GM21619 (cell line): ENCODE data around the gene WDR83.
A peak's percentile ranks its signal among the peaks of the same experiment; 100 is the strongest.
"Not testable (repeated sequence)": the region's sequence is repeated elsewhere in the genome, so short reads cannot be mapped to it uniquely, and the experiment has no call there.

ENCODE experiments used
- ATAC-seq: cut with Tn5 transposase; IDR thresholded peaks from one replicate; pipeline ENCODE4 v1.9.1; 2021; ENCODE audit not compliant: unreplicated experiment

Gene WDR83

DNA sequence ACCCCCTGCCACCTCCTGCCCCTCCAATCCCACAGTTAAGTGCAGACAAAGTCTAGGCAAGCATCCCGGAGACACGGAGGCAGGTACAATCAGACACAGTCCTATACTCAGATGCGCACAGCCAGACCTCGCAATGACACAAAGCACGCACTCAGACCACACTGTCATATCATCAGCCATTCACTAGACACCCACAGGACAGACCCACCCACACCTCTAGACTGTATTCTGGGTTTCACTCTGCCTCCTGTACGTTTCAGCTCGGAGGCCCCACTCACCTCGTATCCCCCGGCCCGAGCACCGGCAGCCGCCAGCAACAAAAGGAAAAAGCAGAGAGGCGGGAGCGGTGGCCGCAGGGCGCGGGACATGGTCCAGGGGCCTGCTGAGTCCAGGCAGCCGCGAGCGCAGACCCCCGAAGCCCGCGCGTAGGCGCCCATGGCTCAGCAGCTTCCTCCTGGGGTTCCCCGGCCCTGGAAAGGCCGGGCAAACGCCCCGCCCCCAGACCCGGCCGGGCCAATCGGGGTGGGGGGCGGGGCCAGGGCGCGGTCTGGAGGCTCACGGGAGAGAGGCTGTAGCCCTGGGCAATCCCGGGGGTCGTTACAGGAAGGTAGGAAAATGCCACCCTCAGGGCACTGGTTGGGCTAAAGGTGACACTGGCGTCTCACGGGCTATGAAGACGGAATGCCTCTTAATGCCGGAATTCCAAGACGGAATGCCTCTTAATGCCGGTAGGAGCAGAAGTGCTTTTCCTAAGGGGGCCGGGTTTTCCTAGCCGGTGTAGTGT, at the start of gene WDR83, which contains the start of gene MAN2B1:
Gene WDR83 (plus strand): TSS at position 543 of the 784 bp plus-strand sequence. CDS start 2,984 bp downstream, outside the sequence.
Gene MAN2B1 (minus strand): TSS at position 478 of the 784 bp plus-strand sequence. CDS start 41 bp downstream, at position 437.
- peak; percentile 40 for ATAC-seq

- no peak for ATAC-seq
Observed at GRCh38 chr19:12617646-12618045, 49.0 kb upstream of the WDR83 start.

- ATAC-seq = not testable (repeated sequence)
Observed at GRCh38 chr19:12621253-12622024, 45.2 kb upstream of the WDR83 start.

GRCh38 chr19:12623361-12624031, 43.1 kb upstream of the WDR83 start:
- ATAC-seq = no peak

DNA sequence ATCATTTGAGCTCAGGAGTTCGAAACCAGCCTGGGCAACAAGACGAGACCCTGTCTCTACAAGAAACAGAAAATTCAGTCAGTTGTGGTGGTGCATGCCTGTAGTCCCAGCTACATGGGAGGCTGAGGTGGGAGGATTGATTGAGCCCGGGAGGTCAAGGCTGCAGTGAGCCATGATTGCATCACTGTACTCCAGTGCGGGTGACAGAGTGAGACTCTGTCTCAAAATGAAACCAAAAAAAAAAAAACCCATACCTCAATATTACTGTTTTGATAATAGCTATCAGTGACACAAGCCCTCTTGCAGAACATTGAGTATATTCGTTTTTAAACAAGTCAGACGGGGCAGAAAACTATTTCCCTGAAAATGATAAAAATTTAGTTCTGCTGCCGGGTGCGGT, 39.6 kb upstream of the WDR83 start:
- no peak for ATAC-seq

- no peak for ATAC-seq
Observed at GRCh38 chr19:12628040-12629022, 38.3 kb upstream of the WDR83 start.

DNA sequence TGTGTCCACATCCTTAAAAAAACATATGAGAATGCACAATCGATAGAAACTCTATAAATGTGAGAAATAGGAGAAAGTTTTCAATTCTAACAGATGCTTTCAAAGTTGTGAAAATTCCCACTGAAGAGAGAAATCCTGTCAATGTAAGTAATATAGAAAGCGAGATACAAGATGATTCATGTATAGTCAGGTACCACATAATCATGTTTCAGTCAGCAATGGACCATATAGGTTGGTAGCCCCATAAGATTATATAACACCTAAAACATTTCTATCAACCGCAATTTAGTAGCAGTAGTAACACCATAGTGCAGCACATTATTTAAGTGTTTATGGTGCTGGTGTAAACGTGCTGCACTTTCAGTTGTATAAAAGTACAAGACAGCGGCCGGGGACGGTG, 37.4 kb upstream of the WDR83 start:
- ATAC-seq = no peak

GRCh38 chr19:12636631-12637030, 30.0 kb upstream of the WDR83 start:
- no peak for ATAC-seq

DNA sequence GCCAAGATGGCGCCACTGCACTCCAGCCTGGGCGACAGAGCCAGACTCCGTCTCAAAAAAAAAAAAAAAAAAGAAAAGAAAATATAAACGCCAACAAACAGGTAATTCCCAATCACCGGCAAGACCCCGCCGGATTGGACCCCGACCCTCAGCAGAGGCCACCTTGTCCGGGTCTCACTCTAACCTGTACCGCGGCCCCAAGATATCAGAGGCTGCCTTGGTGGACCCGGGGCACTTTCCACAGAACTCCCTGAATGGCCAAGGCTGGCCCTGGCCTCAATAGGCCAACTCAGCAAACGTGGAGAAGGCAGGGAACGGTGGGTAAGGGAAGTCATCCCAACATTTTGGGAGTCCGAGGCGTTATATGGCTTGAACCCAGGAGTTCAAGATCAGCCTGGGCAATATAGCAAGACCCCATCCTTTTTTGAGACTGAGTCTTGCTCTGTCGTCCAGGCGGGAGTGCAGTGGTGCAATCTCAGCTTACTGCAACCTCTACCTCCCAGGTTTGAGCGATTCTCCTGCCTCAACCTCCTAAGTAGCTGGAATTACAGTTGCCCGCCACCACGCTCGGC, 27.9 kb upstream of the WDR83 start:
- no peak for ATAC-seq

- ATAC-seq = no peak
Observed at GRCh38 chr19:12639901-12640613, 26.6 kb upstream of the WDR83 start.

- no peak for ATAC-seq
Observed at GRCh38 chr19:12641456-12641855, 25.2 kb upstream of the WDR83 start.

DNA sequence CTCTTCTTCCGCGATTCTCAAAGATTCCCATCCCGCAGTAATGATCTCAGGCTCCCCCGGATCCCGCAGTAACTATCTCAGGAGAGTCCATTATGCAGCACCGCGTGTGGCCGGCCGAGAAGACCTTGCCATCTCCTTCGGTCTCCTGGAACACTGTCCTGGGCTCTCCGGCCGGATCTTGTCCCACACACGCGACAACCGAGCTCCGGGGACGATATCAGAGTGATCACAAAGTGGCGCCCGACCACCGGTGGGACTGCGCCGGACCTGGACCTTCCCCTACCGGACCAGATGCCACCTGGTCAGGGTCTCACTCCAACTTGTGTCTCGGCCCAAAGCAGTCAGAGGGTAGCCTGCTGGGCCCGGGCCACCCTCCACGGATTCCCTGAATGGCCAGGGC, 24.1 kb upstream of the WDR83 start:
- ATAC-seq = no peak

DNA sequence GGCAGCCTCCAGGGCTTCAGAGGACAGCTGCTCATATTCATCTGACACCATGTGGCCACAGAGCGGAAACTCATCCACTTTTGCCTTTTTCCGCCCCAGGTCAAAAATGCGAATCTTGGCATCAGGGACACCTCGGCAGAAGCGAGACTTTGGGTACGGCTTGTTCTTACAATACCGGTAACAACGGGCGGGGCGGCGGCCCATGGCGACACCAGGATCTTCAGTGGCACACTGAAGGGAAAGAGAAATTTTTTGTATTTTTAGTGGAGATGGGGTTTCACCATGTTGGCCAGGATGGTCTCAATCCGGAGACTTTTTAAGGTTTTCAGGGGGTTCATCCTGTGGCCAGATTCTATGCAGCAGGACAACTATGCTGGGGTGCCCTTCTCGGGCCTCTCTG, 22.9 kb upstream of the WDR83 start:
- not testable (repeated sequence) for ATAC-seq

GRCh38 chr19:12646551-12646950, 20.1 kb upstream of the WDR83 start:
- no peak for ATAC-seq

- no peak for ATAC-seq
Observed at GRCh38 chr19:12647047-12647446, 19.6 kb upstream of the WDR83 start.

- no peak for ATAC-seq
Observed at GRCh38 chr19:12647490-12648071, 19.0 kb upstream of the WDR83 start.

- no peak for ATAC-seq
Observed at GRCh38 chr19:12648088-12648487, 18.5 kb upstream of the WDR83 start.

- no peak for ATAC-seq
Observed at GRCh38 chr19:12649941-12650340, 16.7 kb upstream of the WDR83 start.

DNA sequence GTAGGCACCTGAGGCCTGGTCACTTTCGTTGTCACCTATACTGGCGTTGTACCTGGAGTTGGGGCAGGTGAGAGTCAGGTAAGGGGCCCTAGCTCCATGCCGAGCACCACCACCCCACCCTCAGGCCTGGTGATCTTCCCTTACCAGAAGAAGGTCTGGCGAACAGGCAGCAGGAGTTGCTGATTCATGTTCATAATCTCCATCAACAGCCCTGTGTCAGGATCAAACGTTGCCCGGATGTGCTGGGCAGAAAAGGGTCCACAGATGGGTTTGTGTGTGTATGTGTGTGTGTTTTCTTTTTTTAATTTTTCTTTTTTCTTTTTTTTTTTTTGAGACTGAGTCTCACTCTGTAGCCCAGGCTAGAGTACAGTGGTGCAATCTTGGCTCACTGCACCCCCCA, 14.4 kb upstream of the WDR83 start:
- ATAC-seq = no peak
